HG02852 (cell line): ENCODE data around the gene TDRD15.
"Not testable (repeated sequence)": the region's sequence is repeated elsewhere in the genome, so short reads cannot be mapped to it uniquely, and the experiment has no call there.

Experiments
- ATAC-seq: cut with Tn5 transposase; IDR thresholded peaks from one replicate; pipeline ENCODE4 v1.9.1; 2021; ENCODE audit warnings: mild to moderate bottlenecking, moderate library complexity; ENCODE audit not compliant: unreplicated experiment

TDRD15 gene

DNA sequence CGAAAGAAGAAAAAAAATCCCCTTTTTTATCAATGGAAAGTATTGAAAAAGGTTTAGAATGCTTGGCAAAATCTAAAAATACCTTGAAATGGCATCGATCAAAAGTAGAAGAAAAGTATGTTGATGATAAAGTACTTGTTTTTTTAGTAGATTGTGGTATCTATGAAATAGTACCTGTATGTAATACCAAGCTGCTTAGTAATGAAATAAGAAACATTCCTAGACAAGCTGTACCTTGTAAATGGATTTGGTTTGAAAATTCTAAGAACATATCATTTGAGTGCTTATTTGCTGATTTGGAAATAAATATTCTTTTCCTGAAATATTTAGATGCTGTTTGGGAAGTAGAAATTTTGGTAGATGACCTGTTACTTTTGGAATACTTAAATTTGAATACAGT is 18.4 kb downstream of the TDRD15 start:
- ATAC-seq: no peak

DNA sequence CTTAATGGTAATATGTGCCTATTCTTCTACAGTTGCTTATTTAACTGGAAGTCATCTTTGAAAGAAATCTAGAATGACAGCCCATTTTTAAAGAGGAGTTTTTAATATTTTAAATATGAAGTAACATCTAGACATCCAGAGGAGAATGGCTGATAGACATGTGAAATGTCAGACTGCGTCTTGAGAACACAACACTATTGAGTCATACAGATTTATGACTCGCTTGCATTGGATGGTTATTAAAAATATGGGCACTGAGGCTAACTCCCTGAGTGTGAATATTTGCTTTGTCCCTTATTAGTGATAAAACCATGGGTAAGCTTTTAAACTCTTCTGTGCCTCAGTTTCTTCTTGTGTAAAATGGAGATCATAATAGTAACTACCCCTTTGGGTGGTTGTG is 22.9 kb downstream of the TDRD15 start:
- ATAC-seq: no peak

DNA sequence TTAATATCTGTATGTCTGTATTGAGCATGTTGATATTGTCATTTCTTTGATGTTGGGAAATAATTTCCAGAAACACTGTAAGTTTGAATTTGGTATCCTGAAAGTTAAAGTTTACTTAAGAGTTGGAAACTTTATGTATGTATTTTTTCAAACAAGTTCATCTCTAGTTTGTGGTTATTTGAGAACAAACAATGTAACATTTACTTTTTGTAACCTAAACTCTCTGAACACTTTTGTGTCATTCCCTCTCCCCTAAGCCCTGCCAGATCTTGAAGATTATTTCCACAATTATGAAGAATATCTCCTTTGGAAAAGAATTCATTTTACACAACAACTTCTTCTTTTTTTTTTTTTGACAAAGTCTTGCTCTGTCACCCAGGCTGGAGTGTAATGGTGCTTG is 24.9 kb downstream of the TDRD15 start:
- no peak for ATAC-seq

DNA sequence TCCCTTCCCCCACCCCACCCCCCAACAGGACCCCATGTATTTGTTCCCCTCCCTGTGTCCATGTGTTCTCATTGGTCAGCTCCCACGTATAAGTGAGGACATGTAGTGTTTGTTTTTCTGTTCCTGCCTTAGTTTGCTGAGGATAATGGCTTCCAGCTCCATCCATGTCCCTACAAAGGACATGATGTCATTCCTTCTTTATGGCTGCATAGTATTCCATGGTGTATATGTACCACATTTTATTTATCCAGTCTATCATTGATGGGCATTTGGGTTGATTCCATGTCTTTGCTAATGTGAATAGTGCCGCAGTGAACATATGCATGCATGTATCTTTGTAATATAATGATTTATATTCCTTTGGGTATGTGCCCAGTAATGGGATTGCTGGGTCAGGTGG is 27.5 kb downstream of the TDRD15 start:
- not testable (repeated sequence) for ATAC-seq

DNA sequence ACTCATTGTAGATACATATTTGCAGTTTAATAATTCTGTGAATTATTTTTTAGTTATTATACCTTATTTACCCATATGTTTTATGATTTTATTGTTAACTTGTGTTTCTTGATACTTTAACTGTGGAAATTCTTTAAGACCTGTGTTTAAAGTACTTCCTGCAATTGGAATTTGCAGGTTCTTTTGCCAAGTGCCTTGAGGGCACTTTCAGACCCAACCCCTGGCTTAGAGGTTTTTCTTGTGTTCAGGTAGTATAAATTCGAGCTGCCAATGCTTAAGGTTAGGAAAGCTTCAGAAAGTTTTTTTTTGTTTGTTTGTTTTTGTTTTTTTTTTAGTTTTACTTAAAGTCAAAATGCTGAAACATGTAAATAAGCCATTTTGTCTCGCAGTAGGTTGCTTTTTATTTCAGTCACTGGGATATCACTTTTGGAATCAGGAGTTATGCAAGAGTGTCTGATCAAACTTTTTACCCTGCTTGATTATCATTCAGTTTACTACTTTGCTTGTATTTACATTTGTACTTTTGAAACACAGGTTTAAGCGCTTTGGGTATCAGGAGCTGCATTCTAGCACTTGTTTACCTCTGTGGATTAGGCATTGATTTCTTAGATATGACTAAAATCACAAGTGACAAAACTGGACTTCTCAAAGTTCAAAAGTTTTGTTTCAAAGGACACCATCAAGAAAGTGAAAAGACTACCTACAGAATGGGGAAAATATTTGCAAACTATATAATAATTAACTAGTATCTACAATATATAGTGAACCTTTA is 31.8 kb downstream of the TDRD15 start:
- no peak for ATAC-seq

DNA sequence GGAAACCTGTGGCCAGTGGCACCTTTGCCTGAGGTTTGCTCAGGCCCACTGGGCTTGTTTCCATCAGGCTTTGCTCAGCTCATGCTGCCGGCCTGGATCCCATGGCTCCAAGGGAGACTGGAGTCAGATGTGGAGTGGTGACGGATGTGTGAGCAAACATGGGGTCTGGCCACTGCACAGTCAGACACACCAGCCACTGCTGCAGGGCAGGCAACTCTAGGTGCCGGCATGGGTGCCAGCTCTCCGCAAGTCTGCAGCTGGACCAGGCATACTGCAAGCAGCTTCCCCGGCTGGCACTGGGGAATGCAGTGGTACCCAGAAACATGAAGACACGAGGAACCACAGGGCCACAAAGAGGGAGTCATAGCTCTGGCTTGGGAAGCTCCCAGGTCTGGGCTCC is 37.4 kb downstream of the TDRD15 start:
- no peak for ATAC-seq

DNA sequence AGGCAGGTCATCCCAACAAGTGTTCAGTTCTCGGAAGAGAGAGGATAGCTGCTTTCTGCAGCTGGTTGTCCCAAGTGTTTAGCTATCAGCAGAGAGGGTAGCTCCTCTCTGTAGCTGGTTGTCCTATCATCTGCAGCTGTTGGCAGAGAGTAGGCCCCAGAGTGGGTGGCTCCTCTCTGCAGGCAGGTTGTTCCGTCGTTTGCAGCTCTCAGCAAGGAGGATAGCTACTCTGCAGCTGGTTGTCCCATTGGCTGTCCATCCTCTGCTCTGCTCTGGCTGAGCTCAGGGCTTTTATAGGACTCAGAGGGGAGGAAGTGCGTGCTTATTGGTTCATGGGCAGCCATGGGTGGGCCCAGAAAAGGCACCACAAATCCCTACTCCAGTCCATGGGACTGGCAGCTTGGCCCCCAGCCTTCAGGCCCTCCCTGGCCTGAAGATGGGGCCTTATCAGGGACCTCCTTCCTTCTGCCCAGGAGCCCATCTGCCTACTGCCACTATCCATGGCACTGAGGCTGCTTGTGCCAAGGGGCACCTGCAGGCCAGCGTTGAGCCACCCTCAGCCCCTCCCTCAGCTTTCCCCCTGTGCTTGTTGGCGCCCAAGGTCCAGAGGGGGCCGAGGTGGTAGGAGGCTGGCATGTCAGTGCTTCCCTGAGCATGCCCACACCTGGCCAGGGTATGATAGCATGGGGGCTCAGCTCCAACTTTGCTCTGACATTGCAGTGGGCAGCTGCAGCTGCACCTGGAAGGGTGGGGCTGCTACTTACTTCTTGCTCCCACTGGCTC is 38.3 kb downstream of the TDRD15 start:
- no peak for ATAC-seq

DNA sequence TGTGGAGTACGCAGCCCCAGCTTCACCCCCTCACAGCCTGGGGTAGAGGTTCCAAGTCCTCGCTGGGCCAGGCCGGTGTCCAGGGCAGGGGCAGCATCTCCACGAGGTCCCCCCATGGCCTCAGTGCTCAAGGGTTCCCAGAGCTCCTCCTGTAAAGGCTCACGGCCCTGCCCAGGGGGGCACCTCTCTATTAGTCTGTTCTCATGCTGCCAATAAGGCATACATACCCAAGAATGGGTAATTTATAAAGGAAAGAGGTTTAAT is 38.8 kb downstream of the TDRD15 start:
- no peak for ATAC-seq

DNA sequence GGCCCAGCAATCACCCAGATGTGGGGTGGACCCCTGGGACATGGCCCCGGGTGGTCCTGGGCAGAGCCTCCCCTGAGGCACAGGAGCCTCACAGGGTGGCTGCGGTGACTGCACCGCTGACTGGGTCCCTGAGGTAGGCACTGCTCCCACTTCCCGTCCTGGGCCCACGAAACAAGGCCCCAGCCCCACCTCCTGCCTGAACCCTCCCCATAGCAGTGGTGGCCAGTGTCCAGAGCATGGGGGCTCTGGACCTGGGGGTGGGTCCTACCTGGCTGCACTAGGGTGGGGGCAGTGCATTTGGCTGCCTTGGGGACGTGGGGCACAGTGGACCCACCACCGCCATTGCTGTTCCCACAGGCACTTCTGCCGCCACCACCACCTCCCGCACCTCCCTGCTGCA is 39.4 kb downstream of the TDRD15 start:
- no peak for ATAC-seq

DNA sequence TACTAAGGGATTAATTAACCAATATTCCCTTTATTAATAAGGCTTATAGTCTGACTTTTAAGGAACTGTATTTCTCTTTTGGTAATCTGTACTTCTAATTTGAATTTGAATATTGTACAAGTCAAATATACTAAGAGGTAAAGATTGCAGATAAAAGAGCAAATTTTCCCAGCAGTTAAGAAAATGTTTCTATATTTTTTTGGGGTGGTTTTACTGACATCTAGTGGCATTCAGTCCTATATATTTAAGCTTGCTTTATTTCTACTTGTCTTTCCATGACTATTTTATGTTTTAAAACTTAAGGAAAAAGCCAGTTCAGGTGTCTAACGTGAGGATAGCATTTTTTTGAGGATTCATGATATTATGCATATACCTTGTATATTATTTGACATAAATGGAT is 41.6 kb downstream of the TDRD15 start:
- no peak for ATAC-seq

DNA sequence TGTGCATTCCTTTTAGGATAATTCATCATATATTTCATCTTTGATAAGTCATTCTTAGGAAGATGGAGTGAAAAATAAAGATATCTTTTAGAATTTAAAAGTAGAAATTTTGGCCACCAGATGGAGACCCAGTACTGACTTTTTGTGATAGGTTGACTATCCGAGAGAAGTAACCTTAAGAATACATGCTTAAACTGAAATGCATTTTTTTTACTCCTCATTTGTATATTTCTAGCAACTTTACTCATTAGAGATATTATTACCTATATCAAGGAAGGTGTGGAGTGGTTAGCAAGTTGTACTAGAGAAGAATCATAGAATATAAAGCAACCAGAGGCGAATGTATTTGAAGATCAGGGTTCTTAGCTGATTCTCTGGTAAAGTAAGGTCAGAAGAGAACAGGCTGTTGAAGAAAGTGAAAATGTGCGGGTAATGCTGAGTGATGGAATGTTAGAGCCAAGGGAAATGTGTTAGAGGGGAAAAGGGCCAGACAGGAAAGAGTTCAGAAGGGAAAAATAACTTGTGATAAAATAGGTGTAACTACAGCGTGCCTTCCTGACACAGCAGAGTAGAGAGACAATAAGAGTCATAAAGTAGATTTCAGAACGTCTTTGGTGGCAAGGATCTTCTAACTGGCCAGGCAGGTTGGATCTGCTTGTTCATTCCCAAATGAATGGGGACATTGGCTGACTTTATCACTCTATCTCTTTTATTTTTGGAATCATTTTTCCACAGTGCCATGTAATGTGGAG is 52.3 kb downstream of the TDRD15 start:
- ATAC-seq: no peak

DNA sequence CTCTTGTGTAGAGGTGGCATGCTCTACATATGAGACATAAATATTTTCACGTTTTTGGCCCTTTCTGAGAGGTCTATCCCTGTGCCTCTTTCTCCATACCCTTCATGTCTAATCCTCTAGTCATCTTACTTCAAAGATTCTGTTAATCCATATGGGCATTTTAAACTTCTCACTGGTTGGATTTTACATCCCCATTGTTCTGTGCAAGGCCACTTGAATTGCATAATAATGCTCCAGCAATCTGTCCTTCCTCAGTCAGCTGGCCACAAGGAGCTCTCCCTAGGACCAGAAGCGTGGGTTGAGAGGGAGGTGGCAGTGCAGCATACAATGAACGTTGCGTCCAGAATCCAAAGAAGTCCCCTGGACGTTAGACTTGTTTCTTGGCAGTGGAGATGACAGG is 58.2 kb downstream of the TDRD15 start:
- ATAC-seq: no peak

DNA sequence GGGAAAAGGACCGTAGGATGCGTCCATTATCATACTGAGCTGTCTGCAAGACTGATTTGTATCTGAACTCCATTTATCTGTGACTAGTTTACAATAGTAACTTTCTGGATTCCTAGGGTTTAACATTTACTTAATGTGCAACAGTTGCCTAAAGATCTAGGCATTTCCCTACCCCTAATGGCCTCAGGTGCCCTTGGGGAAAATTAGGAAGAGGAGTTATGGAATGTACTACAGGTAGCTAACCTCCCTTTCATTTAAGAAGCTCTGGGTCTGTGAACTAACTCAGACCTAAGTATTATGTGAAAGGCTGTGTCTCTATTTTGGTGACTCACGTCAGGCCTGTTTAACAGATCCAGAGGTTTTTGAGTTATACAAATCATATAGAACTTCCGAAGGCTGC is 59.5 kb downstream of the TDRD15 start:
- no peak for ATAC-seq

DNA sequence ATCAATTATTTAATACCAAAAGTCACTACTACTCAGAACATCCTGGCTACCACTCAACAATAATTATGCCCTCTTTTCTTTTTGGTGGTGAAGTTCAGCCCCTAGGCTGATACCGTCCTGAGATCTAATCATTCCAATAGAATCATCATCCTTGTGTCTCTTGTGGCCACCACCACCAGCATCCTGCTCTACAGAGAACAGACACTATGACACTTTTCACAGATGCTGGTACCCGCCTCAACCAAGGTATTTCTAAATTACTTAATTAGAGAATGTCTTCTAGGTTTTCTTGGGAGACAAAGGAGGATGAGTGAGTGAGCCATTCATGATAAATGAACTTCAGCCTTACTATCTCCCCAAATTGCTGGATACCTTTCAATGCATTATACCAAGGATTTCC is 60.0 kb downstream of the TDRD15 start:
- no peak for ATAC-seq

DNA sequence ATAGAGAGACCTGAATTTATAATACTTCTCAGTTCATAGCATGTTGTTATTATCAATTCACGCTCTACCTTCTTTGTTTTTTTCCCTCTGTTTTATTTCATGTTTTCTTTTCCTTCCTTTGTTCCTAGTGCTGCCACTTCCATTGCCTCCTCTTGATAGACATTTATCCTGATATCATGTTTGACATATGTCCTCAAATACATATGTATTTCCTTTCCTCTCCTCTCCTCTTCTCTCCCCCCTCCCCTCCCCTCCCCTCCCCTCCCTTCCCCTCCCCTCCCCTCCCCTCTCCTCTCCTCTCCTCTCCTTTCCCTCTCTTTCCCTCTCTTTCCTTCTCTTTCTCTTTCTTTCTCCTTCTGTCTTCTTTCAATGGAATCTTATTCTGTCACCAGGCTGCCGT is 67.8 kb downstream of the TDRD15 start:
- ATAC-seq: no peak
